Transverse colon (tissue), 4 donors: ENCODE data around the gene SLC25A25.

Source experiments
- EP300 ChIP-seq: sonication (generic); formaldehyde crosslinking; IDR thresholded peaks from one replicate; pipeline ENCODE4 v1.6.1; 2017; ENCODE audit warnings: antibody characterized with exemption, low read depth
- POLR2A ChIP-seq: fragments of 450-650 bp; IDR thresholded peaks from one replicate; pipeline ENCODE4 v1.6.1; 2016; ENCODE audit warnings: antibody characterized with exemption, mild to moderate bottlenecking, moderate library complexity
- POLR2AphosphoS5 ChIP-seq, 3 donors: sonication (generic); formaldehyde crosslinking; IDR thresholded peaks; one replicate each; pipeline ENCODE4 v1.6.1; 2016; ENCODE audit warnings: antibody characterized with exemption in 3 of 3
- TF ChIP-seq, protein P1 (sequence below), 5 experiments: fragments of 200-600 bp in 3 of 5; fragments of 450-650 bp in 2 of 5; sonication (generic) in 3 of 5; IDR thresholded peaks; 1 replicate in 2 of 5; 2 replicates in 3 of 5; pipeline ENCODE4 v1.5.1; 2016 to 2017; ENCODE audit warnings: antibody characterized with exemption in 5 of 5, inconsistent platforms in 3 of 5, mild to moderate bottlenecking in 2 of 5, moderate library complexity in 1 of 5

DNA sequence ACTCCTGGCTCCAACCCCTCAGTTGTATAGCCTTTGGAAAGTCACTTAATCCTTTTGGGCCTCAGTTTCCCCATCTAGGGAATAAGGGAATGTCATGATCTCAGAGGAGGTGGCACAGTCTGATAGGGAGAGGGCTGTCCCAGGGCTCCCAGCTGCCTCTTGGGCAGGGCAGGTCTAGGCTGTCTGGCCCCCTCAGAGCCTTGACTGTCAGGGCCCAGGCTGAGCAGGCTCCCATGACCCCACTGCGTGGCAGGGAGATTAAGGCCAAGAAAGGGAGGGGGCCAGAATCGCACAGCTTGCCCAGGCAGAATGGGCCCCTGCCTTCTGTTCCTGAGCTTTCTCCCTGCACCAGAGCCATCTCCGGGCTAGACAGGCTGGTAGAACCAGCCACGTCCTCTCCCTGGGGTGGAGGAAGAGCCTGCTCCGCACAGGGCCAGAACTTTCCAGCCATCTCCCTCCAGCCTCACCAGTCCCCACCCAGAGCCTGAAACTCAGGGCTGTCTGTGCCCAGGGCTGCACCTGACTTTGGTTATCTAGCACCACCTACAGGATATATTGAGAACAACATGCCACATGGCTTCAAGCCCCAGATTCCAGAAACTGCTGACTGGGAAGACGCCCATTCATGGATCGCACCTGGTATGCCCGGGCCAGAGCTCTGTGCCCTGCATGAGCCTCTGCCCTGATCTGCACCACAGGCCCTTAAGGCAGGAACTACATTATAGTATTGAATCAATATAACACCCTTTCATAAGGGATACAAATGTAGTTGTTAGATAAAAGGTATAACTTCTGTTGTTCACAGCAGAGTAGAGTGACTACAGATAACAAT lies 33.0 kb upstream of the SLC25A25 start:
- no peak for TF ChIP-seq POLR2A
- TF ChIP-seq, protein P1, sequence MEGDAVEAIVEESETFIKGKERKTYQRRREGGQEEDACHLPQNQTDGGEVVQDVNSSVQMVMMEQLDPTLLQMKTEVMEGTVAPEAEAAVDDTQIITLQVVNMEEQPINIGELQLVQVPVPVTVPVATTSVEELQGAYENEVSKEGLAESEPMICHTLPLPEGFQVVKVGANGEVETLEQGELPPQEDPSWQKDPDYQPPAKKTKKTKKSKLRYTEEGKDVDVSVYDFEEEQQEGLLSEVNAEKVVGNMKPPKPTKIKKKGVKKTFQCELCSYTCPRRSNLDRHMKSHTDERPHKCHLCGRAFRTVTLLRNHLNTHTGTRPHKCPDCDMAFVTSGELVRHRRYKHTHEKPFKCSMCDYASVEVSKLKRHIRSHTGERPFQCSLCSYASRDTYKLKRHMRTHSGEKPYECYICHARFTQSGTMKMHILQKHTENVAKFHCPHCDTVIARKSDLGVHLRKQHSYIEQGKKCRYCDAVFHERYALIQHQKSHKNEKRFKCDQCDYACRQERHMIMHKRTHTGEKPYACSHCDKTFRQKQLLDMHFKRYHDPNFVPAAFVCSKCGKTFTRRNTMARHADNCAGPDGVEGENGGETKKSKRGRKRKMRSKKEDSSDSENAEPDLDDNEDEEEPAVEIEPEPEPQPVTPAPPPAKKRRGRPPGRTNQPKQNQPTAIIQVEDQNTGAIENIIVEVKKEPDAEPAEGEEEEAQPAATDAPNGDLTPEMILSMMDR (IDR thresholded peaks at IDR 0.05), result peak; percentile 88 to 98 (median 92)
- peak in 1 of 3 donors; percentile 19 for TF ChIP-seq POLR2AphosphoS5 (IDR thresholded peaks at IDR 0.05)
- no peak for TF ChIP-seq EP300
